ENCODE data around the gene CHRM4. TPM values are rescaled to one million over a fixed set of nuclear protein-coding genes. Genes with fewer than 3 reads are reported as not detected.

CHRM4 gene
- total RNA-seq, 2 donors from 2014 or later, result 0.75 to 0.81 TPM

DNA sequence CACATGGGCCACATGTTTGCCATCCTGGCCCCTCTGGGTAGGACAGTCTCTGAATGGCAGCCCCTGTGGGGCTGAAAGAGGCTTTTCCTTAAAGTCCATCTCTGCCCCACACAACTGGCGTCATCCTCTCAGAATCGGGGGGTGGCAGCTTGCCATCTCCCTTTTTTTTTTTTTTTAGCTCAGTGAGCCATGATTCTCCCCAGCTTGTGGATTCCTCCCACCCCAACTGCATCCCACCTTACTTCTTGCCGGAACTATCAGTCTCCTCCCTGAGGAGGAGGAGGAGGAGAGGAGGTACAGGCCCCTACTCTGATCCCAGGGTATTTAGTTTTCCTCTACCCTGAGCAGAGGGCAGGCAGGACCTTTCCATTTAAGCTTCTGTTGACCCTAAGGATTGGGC lies 40.9 kb downstream of the CHRM4 start:
- no peak for DNase-seq (ENCODE audit: low spot score)
- H3K36me3 Mint-ChIP-seq, result no peaks in the 10 kb centered on the region
- H3K4me3 Mint-ChIP-seq, result peak overlapping the region; percentile 26
- no peak for ATAC-seq
- H3K9me3 Mint-ChIP-seq, result no peaks in the 10 kb centered on the region
- H3K27me3 Mint-ChIP-seq, result no peaks in the 10 kb centered on the region
- H3K27ac Mint-ChIP-seq, result peak overlapping the region; percentile 64 to 86
- H3K4me1 Mint-ChIP-seq (ENCODE audit: low read depth in 2 of 2), result peaks cover 59 to 62% of the 10 kb centered on the region in 2 donors

DNA sequence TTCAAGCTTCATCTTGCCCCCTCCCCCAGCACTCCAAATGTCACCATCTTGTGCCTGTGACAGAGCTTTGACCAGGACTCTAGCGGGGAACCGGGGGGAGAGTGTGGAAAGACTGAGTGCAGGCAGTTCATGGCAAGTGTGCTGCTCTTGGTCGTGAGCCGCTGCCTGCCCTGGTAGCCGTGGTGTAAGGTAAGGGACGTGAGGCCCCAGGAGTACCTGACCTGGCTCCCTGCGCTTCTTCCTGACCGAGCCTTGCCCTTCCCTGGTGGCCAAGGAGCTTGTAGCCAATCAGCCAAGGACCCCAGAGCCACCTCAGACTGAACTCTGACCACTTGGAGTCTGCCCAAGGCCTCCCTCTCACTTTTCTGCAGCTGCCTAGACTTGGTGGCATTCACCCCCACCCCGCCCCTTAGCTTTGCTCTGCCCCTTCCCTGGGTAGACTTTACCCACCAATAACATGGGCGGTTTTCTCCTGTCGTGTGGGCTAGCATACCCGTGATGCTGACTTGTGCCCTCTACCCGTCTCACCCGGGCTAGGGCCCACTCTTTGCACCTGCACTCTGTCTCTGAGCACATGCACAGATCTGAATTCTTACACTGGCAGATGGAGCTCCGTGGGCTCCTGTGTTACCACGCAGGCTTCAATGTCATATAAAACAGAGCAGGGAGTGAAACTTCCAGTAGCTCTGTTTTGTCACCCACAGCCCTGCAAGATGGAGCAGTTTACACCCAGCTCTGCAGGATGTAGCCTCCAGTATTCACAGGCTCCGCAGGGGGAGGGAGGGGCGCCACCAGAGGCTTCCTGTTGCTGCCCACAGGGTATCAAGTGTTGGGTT lies 42.8 kb downstream of the CHRM4 start:
- H3K27me3 Mint-ChIP-seq, result peaks cover 0 to 4% of the 10 kb centered on the region in 2 donors
- peaks cover 61% of the 10 kb centered on the region in 2 donors for H3K4me1 Mint-ChIP-seq (ENCODE audit: low read depth in 2 of 2)
- H3K4me3 Mint-ChIP-seq, result peak overlapping the region; percentile 96
- DNase-seq (ENCODE audit: low spot score) (peak; percentile 87), ATAC-seq (peak; percentile 25 to 67)
- H3K9me3 Mint-ChIP-seq, result no peaks in the 10 kb centered on the region
- H3K36me3 Mint-ChIP-seq, result no peaks in the 10 kb centered on the region
- H3K27ac Mint-ChIP-seq, result peak overlapping the region; percentile 89 to 95

DNA sequence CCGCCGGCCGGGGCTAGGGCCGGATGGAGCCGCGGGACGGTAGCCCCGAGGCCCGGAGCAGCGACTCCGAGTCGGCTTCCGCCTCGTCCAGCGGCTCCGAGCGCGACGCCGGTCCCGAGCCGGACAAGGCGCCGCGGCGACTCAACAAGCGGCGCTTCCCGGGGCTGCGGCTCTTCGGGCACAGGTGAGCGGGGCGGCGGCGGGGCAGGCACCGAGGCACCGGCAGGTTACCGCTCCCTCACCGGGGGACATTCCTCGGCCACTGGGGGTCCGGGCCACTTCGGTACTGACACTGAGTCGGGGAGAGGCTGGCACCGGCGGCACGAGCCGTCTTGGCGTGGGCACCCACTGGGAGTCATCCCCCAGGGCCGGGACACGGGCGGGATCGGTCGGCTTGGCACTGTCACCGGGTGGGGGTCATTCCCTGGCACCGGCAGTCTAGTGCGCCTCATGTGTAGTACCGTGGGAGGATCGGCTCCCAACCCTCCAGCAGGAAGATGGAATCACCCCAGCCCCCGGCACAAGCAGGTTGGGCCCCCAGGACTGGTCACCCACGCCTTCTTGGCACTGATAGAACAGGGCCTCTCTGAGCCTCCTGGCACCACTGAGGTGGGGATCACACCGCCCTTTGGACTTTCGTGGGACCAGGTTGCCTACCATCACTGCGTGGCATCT lies 43.8 kb downstream of the CHRM4 start:
- no peaks in the 10 kb centered on the region for H3K36me3 Mint-ChIP-seq
- peaks cover 55 to 56% of the 10 kb centered on the region in 2 donors for H3K4me1 Mint-ChIP-seq (ENCODE audit: low read depth in 2 of 2)
- DNase-seq (ENCODE audit: low spot score) (no peak), ATAC-seq (no peak)
- peak overlapping the region; percentile 96 for H3K4me3 Mint-ChIP-seq
- peak overlapping the region; percentile 89 to 95 for H3K27ac Mint-ChIP-seq
- H3K9me3 Mint-ChIP-seq, result no peaks in the 10 kb centered on the region
- peaks cover 0 to 7% of the 10 kb centered on the region in 2 donors for H3K27me3 Mint-ChIP-seq

DNA sequence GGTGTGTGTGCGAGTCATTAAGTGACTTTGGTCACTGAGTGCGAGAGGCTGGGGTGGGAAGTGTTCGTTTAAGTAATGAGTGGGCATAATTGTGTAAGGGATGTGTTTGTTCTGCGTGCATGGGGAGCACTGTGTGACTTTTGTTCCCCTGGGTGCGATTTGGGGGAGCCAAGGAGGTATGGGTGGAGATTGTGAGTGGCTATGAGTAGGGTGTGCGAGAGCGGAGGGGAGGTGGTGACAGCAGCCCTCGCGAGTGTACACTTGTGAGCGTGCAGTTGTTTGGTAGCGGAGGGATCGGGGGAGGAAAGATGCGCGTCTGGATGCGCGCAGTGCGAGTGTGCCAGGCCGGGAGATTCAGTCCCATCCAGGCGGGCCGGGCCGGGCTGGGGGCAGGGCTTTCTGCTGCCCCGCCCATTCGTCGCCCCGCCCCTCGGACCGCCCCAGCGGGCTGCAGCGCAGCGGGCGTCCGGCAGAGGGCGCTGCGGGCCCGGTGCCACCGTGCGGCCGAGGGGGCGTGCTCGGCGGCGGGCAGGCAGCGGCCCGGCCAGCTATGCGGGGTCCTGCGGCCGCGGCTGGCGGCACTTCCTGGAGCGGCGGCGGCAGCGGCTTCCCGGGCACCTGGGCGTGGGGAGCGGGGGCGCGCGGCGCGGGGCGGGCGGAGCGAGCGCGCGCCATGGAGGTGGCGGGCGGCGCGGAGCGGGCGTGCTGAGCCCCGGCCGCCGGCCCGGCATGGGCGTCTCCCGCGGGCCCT lies 44.5 kb downstream of the CHRM4 start, which contains the start of gene DGKZ:
DGKZ (plus strand) TSS at position 578 of the 751 bp plus-strand sequence. CDS start 197 bp downstream, outside the sequence.
- DNase-seq (ENCODE audit: low spot score), result peak; percentile 93
- Mint-ChIP-seq H3K36me3 (no peaks in the 10 kb centered on the region), H3K4me1 (ENCODE audit: low read depth in 2 of 2) (peaks cover 52 to 53% of the 10 kb centered on the region in 2 donors), H3K4me3 (peak within 1 kb of the TSS; percentile 96), H3K9me3 (no peaks in the 10 kb centered on the region), H3K27ac (peak within 1 kb of the TSS; percentile 89 to 95), H3K27me3 (peaks cover 0 to 7% of the 10 kb centered on the region in 2 donors)
- ATAC-seq, result peak; percentile 87 to 92

DNA sequence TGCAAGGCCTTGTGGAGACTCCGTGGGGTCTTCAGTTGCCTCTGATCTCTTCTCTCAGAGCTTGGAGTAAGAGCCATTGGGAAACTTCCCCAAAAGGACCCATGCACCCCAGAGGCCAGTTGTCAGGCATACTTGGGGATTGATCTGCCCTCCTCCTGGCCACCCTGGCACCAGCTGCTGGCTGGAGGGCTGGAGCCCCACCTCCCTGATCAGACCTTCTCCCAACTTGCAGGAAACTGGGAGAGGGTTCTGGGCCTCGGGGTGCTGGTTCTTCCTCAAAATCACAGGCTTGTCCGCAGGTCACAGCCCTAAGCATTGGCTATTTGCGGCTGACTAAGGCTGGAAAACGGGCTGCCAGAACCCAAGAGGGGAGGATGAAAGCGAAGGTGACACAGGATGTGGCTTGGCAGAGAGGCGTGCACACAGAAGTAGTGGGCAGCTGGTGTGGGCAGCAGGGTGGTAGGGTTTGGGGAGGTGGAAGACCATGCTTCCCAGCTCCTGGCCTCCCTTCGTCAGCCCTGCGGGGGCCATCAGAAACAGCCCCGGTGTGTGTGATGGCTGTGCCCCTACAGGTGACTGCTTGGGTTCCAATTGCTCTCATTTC lies 45.6 kb downstream of the CHRM4 start:
- H3K27ac Mint-ChIP-seq, result peak overlapping the region; percentile 65 to 72
- no peaks in the 10 kb centered on the region for H3K36me3 Mint-ChIP-seq
- peaks cover 44 to 47% of the 10 kb centered on the region in 2 donors for H3K4me1 Mint-ChIP-seq (ENCODE audit: low read depth in 2 of 2)
- peaks cover 0 to 14% of the 10 kb centered on the region in 2 donors for H3K27me3 Mint-ChIP-seq
- peak overlapping the region; percentile 92 for H3K4me3 Mint-ChIP-seq
- no peak for ATAC-seq
- DNase-seq (ENCODE audit: low spot score), result no peak
- H3K9me3 Mint-ChIP-seq, result no peaks in the 10 kb centered on the region

DNA sequence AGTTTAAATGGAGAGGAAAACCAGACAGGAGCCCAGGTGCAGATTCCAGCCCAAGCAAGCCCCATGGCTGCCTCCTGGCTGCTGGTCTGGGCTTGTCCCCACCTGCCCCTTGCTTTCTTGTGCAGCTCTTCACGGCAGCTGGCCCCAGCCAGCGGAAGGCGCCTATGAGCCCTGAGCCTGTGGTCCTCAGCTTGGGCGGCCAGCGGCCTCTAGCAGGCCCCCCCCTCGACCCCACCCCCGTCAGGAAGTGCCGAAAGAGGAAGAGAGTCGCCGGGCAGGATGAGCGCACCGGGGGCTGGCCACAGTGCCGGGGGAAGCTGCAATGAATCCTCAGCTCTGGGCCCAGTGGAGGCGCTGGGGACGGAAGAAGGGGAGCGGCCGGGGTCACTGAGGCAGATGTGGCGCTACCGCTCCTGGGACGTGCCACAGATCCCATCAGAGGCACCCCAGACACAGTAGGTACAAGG lies 46.4 kb downstream of the CHRM4 start:
- Mint-ChIP-seq H3K4me1 (ENCODE audit: low read depth in 2 of 2) (peaks cover 44 to 47% of the 10 kb centered on the region in 2 donors), H3K27ac (peak overlapping the region; percentile 65 to 72), H3K27me3 (peaks cover 0 to 15% of the 10 kb centered on the region in 2 donors), H3K9me3 (no peaks in the 10 kb centered on the region), H3K36me3 (no peaks in the 10 kb centered on the region), H3K4me3 (peak overlapping the region; percentile 92)
- DNase-seq (ENCODE audit: low spot score), result no peak
- no peak for ATAC-seq

DNA sequence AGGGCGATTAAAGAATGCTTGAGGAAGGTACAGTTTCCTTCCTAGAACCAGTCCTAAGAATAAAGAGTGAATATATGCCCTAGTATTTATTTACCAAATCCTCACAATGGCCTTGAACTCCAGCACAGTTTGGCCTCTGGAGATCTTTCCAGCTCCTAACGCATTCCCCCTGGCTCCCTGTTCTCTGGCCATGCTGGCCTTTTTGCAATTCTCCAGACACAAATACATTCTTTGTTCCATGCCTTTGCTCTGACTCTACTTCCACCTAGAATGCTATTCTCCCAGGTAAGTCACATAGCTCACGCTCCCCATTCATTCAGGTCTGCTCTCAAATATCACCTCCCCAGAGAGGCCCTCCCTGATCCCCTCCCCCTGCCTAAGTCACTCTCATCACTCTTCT lies 48.1 kb downstream of the CHRM4 start:
- Mint-ChIP-seq H3K27me3 (peaks cover 0 to 20% of the 10 kb centered on the region in 2 donors), H3K4me3 (no peak overlapping the region), H3K36me3 (no peaks in the 10 kb centered on the region), H3K27ac (peak overlapping the region in 1 of 2 donors; percentile 35), H3K4me1 (ENCODE audit: low read depth in 2 of 2) (peaks cover 29 to 35% of the 10 kb centered on the region in 2 donors), H3K9me3 (no peaks in the 10 kb centered on the region)
- DNase-seq (ENCODE audit: low spot score), result no peak
- no peak for ATAC-seq

DNA sequence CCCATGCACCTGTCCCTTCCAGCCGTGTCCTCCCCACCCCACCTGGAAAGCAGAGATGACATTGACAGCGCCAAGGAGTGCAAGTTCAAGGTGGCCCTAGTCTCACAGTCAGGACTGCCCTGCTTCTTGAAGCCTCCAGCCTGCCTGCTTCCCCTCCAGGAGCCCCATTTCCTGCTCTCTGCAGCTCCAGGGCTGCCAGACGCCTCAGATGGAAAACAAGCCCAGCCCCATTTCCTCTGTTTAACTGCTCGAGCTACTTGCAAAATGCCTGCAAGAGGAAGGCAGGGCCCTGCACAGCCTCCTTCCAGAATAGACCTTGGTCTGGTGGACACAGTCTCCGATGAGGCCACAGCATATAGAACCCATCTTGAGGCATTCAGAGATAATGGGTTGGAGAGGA lies 49.3 kb downstream of the CHRM4 start:
- ATAC-seq, result no peak
- Mint-ChIP-seq H3K27me3 (peaks cover 0 to 26% of the 10 kb centered on the region in 2 donors), H3K36me3 (no peaks in the 10 kb centered on the region), H3K27ac (no peak overlapping the region), H3K4me3 (no peak overlapping the region), H3K4me1 (ENCODE audit: low read depth in 2 of 2) (peaks cover 25 to 33% of the 10 kb centered on the region in 2 donors), H3K9me3 (no peaks in the 10 kb centered on the region)
- no peak for DNase-seq (ENCODE audit: low spot score)

DNA sequence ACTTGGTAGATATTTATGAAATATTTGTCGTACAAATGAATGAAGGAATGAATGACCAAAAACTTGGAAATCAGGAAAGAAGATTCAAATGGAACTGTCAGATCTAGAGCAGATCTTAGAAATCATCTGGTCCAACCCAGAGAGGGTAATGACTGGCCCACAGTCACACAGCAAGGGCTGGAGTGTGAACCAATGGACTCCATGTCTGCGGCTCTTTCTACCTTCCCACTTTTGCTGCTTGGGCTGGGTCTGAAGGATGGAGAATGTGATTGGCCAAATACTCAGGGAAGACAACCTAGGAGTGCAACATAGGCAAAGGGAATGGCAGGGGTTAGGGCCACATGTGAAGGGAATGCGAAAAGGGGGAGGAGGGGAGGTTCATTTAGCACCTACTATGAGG lies 50.1 kb downstream of the CHRM4 start:
- peaks cover 23 to 30% of the 10 kb centered on the region in 2 donors for H3K4me1 Mint-ChIP-seq (ENCODE audit: low read depth in 2 of 2)
- no peak for ATAC-seq
- H3K27me3 Mint-ChIP-seq, result peaks cover 0 to 29% of the 10 kb centered on the region in 2 donors
- no peak overlapping the region for H3K27ac Mint-ChIP-seq
- no peak overlapping the region for H3K4me3 Mint-ChIP-seq
- no peaks in the 10 kb centered on the region for H3K9me3 Mint-ChIP-seq
- no peaks in the 10 kb centered on the region for H3K36me3 Mint-ChIP-seq
- DNase-seq (ENCODE audit: low spot score), result no peak

DNA sequence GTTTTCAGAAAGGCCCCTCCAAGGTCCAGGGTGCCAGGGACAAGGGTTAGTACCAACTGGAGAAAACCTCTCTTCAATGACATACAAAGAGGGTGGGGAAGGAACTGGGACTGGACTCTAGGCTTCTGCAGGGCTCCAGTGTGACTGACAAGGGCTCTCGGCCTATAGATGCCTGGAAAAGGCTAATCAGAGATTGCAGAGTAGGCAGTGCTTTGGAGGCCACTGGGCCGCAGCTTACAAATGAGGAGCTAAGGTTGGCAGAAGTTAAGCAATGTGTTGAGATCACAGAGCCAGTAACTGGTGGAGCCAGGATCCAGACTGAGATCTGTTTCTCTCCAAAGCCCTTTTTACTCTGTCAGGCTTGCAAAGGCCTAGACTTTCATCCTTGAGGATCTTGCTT lies 51.8 kb downstream of the CHRM4 start:
- DNase-seq (ENCODE audit: low spot score) (no peak), ATAC-seq (no peak)
- peaks cover 4 to 33% of the 10 kb centered on the region in 2 donors for H3K27me3 Mint-ChIP-seq
- H3K4me1 Mint-ChIP-seq (ENCODE audit: low read depth in 2 of 2), result peaks cover 11 to 15% of the 10 kb centered on the region in 2 donors
- H3K27ac Mint-ChIP-seq, result no peak overlapping the region
- no peaks in the 10 kb centered on the region for H3K9me3 Mint-ChIP-seq
- H3K36me3 Mint-ChIP-seq, result no peaks in the 10 kb centered on the region
- H3K4me3 Mint-ChIP-seq, result no peak overlapping the region

DNA sequence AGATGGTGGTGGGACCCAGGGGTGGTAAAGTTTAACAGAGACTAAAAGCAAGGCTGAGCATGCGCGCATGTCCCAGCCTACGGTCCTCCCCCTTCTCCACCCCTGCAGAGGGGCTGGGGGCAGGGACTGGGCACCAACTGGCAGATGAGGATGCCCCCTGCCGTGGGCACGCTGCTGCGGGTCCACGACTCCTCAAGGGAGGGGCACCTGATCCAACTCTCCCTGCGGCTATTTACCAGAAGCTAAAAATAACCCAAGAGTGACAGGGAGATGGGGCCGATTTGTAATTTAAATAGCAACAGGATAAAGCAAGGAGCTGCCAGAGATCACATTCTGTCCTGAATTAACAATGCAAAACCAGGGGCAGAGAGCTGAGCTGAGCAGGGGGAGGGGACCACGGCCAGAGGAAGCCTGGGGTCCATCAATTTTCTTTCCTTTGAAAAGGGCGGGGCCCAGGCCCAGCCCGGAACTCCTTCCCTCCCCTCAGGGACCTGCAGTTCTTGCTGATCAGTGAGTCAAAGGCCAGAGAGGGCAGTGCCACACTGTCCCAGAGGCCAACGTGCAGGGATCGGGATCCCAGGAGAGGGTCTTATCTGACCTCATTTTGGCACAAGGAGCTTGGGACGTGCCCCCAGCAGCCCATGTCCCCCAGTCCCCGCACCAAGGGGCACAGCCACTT lies 52.4 kb downstream of the CHRM4 start:
- H3K27ac Mint-ChIP-seq, result no peak overlapping the region
- no peaks in the 10 kb centered on the region for H3K9me3 Mint-ChIP-seq
- peaks cover 9 to 14% of the 10 kb centered on the region in 2 donors for H3K4me1 Mint-ChIP-seq (ENCODE audit: low read depth in 2 of 2)
- peaks cover 5 to 39% of the 10 kb centered on the region in 2 donors for H3K27me3 Mint-ChIP-seq
- H3K36me3 Mint-ChIP-seq, result no peaks in the 10 kb centered on the region
- H3K4me3 Mint-ChIP-seq, result peak overlapping the region; percentile 40
- DNase-seq (ENCODE audit: low spot score) (no peak), ATAC-seq (no peak)

DNA sequence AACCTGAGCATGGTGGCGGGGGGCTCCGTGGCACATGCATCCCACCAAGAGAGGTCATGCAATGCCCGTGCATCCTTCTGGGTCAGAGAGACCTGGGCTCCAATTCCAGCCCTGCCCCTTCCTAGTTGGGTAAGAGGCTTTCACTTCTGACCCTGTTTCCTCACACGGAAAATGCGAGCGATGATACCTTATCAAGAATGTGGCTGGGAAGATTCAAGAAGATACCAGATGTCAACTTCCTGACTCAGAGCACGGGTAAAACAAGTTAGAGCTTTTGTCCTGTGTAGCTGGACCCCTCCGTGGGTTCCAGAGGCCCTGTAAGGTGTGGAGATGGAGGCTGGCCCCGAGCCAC lies 53.0 kb downstream of the CHRM4 start:
- no peak for ATAC-seq

More for the DNA sequence above, 53.0 kb downstream of the CHRM4 start:
- H3K4me1 Mint-ChIP-seq (ENCODE audit: low read depth in 2 of 2), result peaks cover 9 to 10% of the 10 kb centered on the region in 2 donors
- H3K9me3 Mint-ChIP-seq, result no peaks in the 10 kb centered on the region
- DNase-seq (ENCODE audit: low spot score), result no peak
- peak overlapping the region; percentile 40 for H3K4me3 Mint-ChIP-seq
- H3K27ac Mint-ChIP-seq, result no peak overlapping the region
- peaks cover 5 to 36% of the 10 kb centered on the region in 2 donors for H3K27me3 Mint-ChIP-seq
- H3K36me3 Mint-ChIP-seq, result no peaks in the 10 kb centered on the region

Measured in natural killer cell treated with Interleukin-12 subunit alpha and Interleukin-12 subunit beta and Interleukin-15 and Interleukin-18, amount 100 ng/mL, for 72 hours (primary cell).